GM20000 (cell line): ENCODE data around the gene BRME1.

ENCODE experiments used
- DNase-seq: peaks from one replicate; pipeline ENCODE4 v3.0.0; 2012; ENCODE audit warnings: low spot score
- TF ChIP-seq, protein P1 (sequence below): IDR thresholded peaks from 2 replicates; pipeline ENCODE4 v1.5.1; 2012; ENCODE audit warnings: mild to moderate bottlenecking, control low read depth; ENCODE audit errors: extremely low read depth, missing control alignments

Gene BRME1

GRCh38 chr19:13899912-13900584 is 5.9 kb downstream of the BRME1 start:
- no peak for DNase-seq
- TF ChIP-seq, protein P1, sequence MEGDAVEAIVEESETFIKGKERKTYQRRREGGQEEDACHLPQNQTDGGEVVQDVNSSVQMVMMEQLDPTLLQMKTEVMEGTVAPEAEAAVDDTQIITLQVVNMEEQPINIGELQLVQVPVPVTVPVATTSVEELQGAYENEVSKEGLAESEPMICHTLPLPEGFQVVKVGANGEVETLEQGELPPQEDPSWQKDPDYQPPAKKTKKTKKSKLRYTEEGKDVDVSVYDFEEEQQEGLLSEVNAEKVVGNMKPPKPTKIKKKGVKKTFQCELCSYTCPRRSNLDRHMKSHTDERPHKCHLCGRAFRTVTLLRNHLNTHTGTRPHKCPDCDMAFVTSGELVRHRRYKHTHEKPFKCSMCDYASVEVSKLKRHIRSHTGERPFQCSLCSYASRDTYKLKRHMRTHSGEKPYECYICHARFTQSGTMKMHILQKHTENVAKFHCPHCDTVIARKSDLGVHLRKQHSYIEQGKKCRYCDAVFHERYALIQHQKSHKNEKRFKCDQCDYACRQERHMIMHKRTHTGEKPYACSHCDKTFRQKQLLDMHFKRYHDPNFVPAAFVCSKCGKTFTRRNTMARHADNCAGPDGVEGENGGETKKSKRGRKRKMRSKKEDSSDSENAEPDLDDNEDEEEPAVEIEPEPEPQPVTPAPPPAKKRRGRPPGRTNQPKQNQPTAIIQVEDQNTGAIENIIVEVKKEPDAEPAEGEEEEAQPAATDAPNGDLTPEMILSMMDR, result no peak

GRCh38 chr19:13899393-13899792 is 6.5 kb downstream of the BRME1 start:
- DNase-seq, result no peak
- TF ChIP-seq, protein P1, result no peak

GRCh38 chr19:13896227-13896626 is 9.7 kb downstream of the BRME1 start:
- TF ChIP-seq, protein P1, result no peak
- no peak for DNase-seq

GRCh38 chr19:13894552-13894951 is 11.4 kb downstream of the BRME1 start:
- TF ChIP-seq, protein P1, result no peak
- DNase-seq, result no peak

GRCh38 chr19:13892870-13893269 is 13.0 kb downstream of the BRME1 start:
- TF ChIP-seq, protein P1, result no peak
- DNase-seq, result no peak

- TF ChIP-seq, protein P1, result no peak
- DNase-seq, result no peak
Measured at GRCh38 chr19:13890136-13890535, 15.8 kb downstream of the BRME1 start.

DNA sequence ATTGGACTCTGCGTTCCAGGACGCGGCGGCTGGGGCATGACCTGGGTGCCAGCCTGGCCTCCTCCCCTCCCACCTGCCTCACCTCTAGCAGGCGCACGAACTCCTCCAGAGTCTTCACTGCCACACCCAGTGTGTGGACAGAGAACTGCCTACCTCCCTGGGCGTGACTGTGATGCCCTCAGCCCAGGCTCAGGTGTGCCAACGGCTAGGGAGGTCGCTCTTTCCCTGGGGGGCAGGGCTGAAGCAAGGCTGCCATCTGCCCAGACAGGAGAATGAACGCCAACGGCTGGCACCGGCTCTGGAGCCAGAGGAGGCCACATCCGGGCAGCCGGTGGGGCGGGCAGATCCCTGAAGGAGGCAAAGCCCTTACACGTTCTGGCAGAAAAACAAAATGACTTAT is 17.6 kb downstream of the BRME1 start:
- TF ChIP-seq, protein P1, result no peak
- no peak for DNase-seq
